GM23338 (cell line): Measurements from ENCODE around the gene IMPACT. TPM values are rescaled to one million over a fixed set of nuclear protein-coding genes. Genes with fewer than 3 reads are reported as not detected.

Experiments
- ATAC-seq: fragments of 200-7000 bp; cut with Tn5 transposase; 3 replicates; pipeline ENCODE4 v1.9.1; 2020
- DNase-seq: peaks from one replicate; pipeline ENCODE4 v3.0.0-alpha.2; 2015; ENCODE audit warnings: low spot score
- H2AFZ ChIP-seq: fragments of 200-600 bp; sonication (generic); 2 replicates; pipeline ENCODE4 v1.8.0; 2016; ENCODE audit warnings: antibody characterized with exemption, mild to moderate bottlenecking, moderate library complexity
- H3F3A ChIP-seq: fragments of 200-600 bp; sonication (generic); replicated peaks from 2 replicates; pipeline ENCODE4 v1.8.0; 2017; ENCODE audit warnings: antibody characterized with exemption, mixed run types, low read depth
- H3K27ac ChIP-seq: fragments of 200-600 bp; sonication (generic); 2 replicates; pipeline ENCODE4 v1.6.1; 2016; ENCODE audit warnings: low read depth
- H3K27me3 ChIP-seq: fragments of 200-600 bp; sonication (generic); 2 replicates; pipeline ENCODE4 v1.8.0; 2016; ENCODE audit warnings: mild to moderate bottlenecking, mixed run types, moderate library complexity; ENCODE audit not compliant: insufficient read depth
- H3K36me3 ChIP-seq: fragments of 200-600 bp; sonication (generic); 2 replicates; pipeline ENCODE4 v1.8.0; 2016; ENCODE audit warnings: mild to moderate bottlenecking; ENCODE audit not compliant: insufficient read depth
- H3K4me1 ChIP-seq: fragments of 200-600 bp; sonication (generic); 2 replicates; pipeline ENCODE4 v1.8.0; 2016; ENCODE audit warnings: mild to moderate bottlenecking, moderate library complexity; ENCODE audit not compliant: insufficient read depth
- H3K4me2 ChIP-seq: fragments of 200-600 bp; sonication (generic); 2 replicates; pipeline ENCODE4 v1.7.1; 2017; ENCODE audit warnings: mixed run types
- H3K4me3 ChIP-seq: fragments of 200-600 bp; sonication (generic); 2 replicates; pipeline ENCODE4 v1.6.1; 2016; ENCODE audit warnings: mixed run types
- H3K79me2 ChIP-seq: fragments of 200-600 bp; sonication (generic); replicated peaks from 2 replicates; pipeline ENCODE4 v1.8.0; 2017; ENCODE audit warnings: mild to moderate bottlenecking; ENCODE audit not compliant: insufficient read depth
- H3K9me2 ChIP-seq: fragments of 200-600 bp; sonication (generic); 2 replicates; pipeline ENCODE4 v1.8.0; 2017; ENCODE audit not compliant: insufficient read depth
- H4K20me1 ChIP-seq: fragments of 200-600 bp; sonication (generic); replicated peaks from 2 replicates; pipeline ENCODE4 v1.8.0; 2017; ENCODE audit warnings: mild to moderate bottlenecking; ENCODE audit not compliant: insufficient read depth
- H3K27ac Mint-ChIP-seq: 2 replicates; pipeline ENCODE4 v1.8.0; 2020; ENCODE audit warnings: inconsistent platforms, mild to moderate bottlenecking, moderate library complexity, mixed read lengths
- H3K27me3 Mint-ChIP-seq: 3 replicates; pipeline ENCODE4 v1.8.0; 2022; ENCODE audit warnings: low read depth, mild to moderate bottlenecking, moderate library complexity, mixed read lengths, inconsistent platforms; ENCODE audit not compliant: insufficient read depth, poor library complexity
- H3K36me3 Mint-ChIP-seq: 3 replicates; pipeline ENCODE4 v1.8.0; 2021; ENCODE audit warnings: low read depth, mild to moderate bottlenecking, inconsistent platforms, moderate library complexity, mixed read lengths
- H3K4me1 Mint-ChIP-seq: 3 replicates; pipeline ENCODE4 v1.8.0; 2020; ENCODE audit warnings: mild to moderate bottlenecking, inconsistent platforms, mixed read lengths
- H3K4me3 Mint-ChIP-seq: 3 replicates; pipeline ENCODE4 v1.8.0; 2021; ENCODE audit warnings: moderate library complexity, mild to moderate bottlenecking, inconsistent platforms, mixed read lengths
- H3K9me3 Mint-ChIP-seq: 3 replicates; pipeline ENCODE4 v1.8.0; 2020; ENCODE audit warnings: moderate library complexity, mild to moderate bottlenecking, inconsistent platforms, mixed read lengths
- CREB1 ChIP-seq: fragments of 250-450 bp; sonication (Bioruptor Pico); IDR thresholded peaks from 2 replicates; pipeline ENCODE4 v1.5.0; 2020; ENCODE audit warnings: low read depth, mild to moderate bottlenecking, moderate library complexity
- ETS1 ChIP-seq: IDR thresholded peaks from 2 replicates; pipeline ENCODE4 v1.6.1; 2016; ENCODE audit warnings: antibody characterized with exemption
- EZH2 ChIP-seq: fragments of 200-600 bp; sonication (generic); IDR thresholded peaks from one replicate; pipeline ENCODE4 v1.8.0; 2017; ENCODE audit warnings: antibody characterized with exemption, mild to moderate bottlenecking, low read depth; ENCODE audit not compliant: unreplicated experiment
- EZH2phosphoT487 ChIP-seq: fragments of 200-600 bp; sonication (generic); IDR thresholded peaks from one replicate; pipeline ENCODE4 v1.8.1; 2018; ENCODE audit warnings: antibody characterized with exemption; ENCODE audit not compliant: unreplicated experiment
- JUNB ChIP-seq: IDR thresholded peaks from one replicate; pipeline ENCODE4 v1.6.1; 2016; ENCODE audit warnings: antibody characterized with exemption; ENCODE audit not compliant: unreplicated experiment
- NANOG ChIP-seq: IDR thresholded peaks from 2 replicates; pipeline ENCODE4 v1.6.1; 2016; ENCODE audit warnings: antibody characterized with exemption, borderline replicate concordance
- POLR2AphosphoS5 ChIP-seq: IDR thresholded peaks from 2 replicates; pipeline ENCODE4 v1.6.1; 2016; ENCODE audit warnings: antibody characterized with exemption, low read depth
- STAT1 ChIP-seq: IDR thresholded peaks from one replicate; pipeline ENCODE4 v1.6.1; 2016; ENCODE audit warnings: antibody characterized with exemption; ENCODE audit not compliant: unreplicated experiment
- ZNF114 ChIP-seq: fragments of 250-450 bp; sonication (Bioruptor Pico); IDR thresholded peaks from 2 replicates; pipeline ENCODE4 v1.5.0; 2020; ENCODE audit warnings: mild to moderate bottlenecking, moderate library complexity
- ZNF331 ChIP-seq: fragments of 250-450 bp; sonication (Bioruptor Pico); IDR thresholded peaks from 2 replicates; pipeline ENCODE4 v1.5.0; 2020; ENCODE audit warnings: low read depth, mild to moderate bottlenecking, moderate library complexity
- ZNF462 ChIP-seq: fragments of 250-450 bp; sonication (Bioruptor Pico); IDR thresholded peaks from 2 replicates; pipeline ENCODE4 v1.5.0; 2020; ENCODE audit warnings: mild to moderate bottlenecking, moderate library complexity
- polyA plus RNA-seq: library from polyadenylated mRNA; unstranded; fragments of >200 nt; fragmentation: Nextera tagmentation; extraction: Ambion mirVana; gene quantifications from 2 replicates; pipeline ENCODE4 v1.2.1, GENCODE V29; 2016
- total RNA-seq: library from RNA; depleted of rRNA; stranded (reverse); fragments of >200 nt; shearing (Covaris generic); gene quantifications from 2 replicates; pipeline ENCODE4 v1.2.3, GENCODE V29; 2014
- TF ChIP-seq, protein P1 (sequence below): IDR thresholded peaks from one replicate; pipeline ENCODE4 v1.6.1; 2018; ENCODE audit warnings: antibody characterized with exemption; ENCODE audit not compliant: unreplicated experiment
- TF ChIP-seq, protein P2 (sequence below), 2 experiments: fragments of 200-600 bp in 1 of 2; sonication (generic) in 1 of 2; conservative IDR thresholded peaks; 2 replicates each; pipeline versions ENCODE4 v1.5.1 to v1.6.1; 2016 to 2017; ENCODE audit warnings: antibody characterized with exemption in 2 of 2, low read depth in 2 of 2, mild to moderate bottlenecking in 2 of 2, moderate library complexity in 1 of 2

IMPACT gene
- total and polyA plus RNA-seq, 2 experiments from 2014 or later, result 42.1 to 47.6 TPM

GRCh38 chr18:24485681-24486080 lies 59.2 kb downstream of the IMPACT start:
- H3K36me3 ChIP-seq, result no peaks in the 10 kb centered on the region
- H3F3A ChIP-seq, result no peaks in the 10 kb centered on the region
- no peaks in the 10 kb centered on the region for H3K9me2 ChIP-seq
- no peaks in the 10 kb centered on the region for H3K9me3 Mint-ChIP-seq
- H2AFZ ChIP-seq, result no peak overlapping the region
- peaks cover 5% of the 10 kb centered on the region for H3K27me3 Mint-ChIP-seq
- no peaks in the 10 kb centered on the region for H3K4me1 ChIP-seq
- no peak overlapping the region for H3K4me3 Mint-ChIP-seq
- H3K4me1 Mint-ChIP-seq, result no peaks in the 10 kb centered on the region
- no peaks in the 10 kb centered on the region for H3K79me2 ChIP-seq
- H3K36me3 Mint-ChIP-seq, result no peaks in the 10 kb centered on the region
- H3K27ac Mint-ChIP-seq, result no peak overlapping the region
- no peaks in the 10 kb centered on the region for H3K27me3 ChIP-seq
- no peaks in the 10 kb centered on the region for H4K20me1 ChIP-seq
- TF ChIP-seq, protein P1, sequence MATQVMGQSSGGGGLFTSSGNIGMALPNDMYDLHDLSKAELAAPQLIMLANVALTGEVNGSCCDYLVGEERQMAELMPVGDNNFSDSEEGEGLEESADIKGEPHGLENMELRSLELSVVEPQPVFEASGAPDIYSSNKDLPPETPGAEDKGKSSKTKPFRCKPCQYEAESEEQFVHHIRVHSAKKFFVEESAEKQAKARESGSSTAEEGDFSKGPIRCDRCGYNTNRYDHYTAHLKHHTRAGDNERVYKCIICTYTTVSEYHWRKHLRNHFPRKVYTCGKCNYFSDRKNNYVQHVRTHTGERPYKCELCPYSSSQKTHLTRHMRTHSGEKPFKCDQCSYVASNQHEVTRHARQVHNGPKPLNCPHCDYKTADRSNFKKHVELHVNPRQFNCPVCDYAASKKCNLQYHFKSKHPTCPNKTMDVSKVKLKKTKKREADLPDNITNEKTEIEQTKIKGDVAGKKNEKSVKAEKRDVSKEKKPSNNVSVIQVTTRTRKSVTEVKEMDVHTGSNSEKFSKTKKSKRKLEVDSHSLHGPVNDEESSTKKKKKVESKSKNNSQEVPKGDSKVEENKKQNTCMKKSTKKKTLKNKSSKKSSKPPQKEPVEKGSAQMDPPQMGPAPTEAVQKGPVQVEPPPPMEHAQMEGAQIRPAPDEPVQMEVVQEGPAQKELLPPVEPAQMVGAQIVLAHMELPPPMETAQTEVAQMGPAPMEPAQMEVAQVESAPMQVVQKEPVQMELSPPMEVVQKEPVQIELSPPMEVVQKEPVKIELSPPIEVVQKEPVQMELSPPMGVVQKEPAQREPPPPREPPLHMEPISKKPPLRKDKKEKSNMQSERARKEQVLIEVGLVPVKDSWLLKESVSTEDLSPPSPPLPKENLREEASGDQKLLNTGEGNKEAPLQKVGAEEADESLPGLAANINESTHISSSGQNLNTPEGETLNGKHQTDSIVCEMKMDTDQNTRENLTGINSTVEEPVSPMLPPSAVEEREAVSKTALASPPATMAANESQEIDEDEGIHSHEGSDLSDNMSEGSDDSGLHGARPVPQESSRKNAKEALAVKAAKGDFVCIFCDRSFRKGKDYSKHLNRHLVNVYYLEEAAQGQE, result no peak
- no peak for TF ChIP-seq ZNF331 (CRISPR knock-in tag)
- TF ChIP-seq JUNB, result no peak
- TF ChIP-seq ZNF114 (CRISPR knock-in tag), result no peak
- TF ChIP-seq EZH2, result no peak
- no peak for TF ChIP-seq POLR2AphosphoS5
- TF ChIP-seq EZH2phosphoT487, result no peak
- no peak for TF ChIP-seq NANOG
- no peak for TF ChIP-seq STAT1
- TF ChIP-seq, protein P2, sequence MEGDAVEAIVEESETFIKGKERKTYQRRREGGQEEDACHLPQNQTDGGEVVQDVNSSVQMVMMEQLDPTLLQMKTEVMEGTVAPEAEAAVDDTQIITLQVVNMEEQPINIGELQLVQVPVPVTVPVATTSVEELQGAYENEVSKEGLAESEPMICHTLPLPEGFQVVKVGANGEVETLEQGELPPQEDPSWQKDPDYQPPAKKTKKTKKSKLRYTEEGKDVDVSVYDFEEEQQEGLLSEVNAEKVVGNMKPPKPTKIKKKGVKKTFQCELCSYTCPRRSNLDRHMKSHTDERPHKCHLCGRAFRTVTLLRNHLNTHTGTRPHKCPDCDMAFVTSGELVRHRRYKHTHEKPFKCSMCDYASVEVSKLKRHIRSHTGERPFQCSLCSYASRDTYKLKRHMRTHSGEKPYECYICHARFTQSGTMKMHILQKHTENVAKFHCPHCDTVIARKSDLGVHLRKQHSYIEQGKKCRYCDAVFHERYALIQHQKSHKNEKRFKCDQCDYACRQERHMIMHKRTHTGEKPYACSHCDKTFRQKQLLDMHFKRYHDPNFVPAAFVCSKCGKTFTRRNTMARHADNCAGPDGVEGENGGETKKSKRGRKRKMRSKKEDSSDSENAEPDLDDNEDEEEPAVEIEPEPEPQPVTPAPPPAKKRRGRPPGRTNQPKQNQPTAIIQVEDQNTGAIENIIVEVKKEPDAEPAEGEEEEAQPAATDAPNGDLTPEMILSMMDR (conservative IDR thresholded peaks at IDR 0.05; ENCODE audit: low read depth in 2 of 2), result no peak
- TF ChIP-seq CREB1 (CRISPR knock-in tag), result no peak
- TF ChIP-seq ETS1, result no peak
- no peak for TF ChIP-seq ZNF462 (CRISPR knock-in tag)
- no peak for DNase-seq
- no peak overlapping the region for H3K4me2 ChIP-seq
- no peak overlapping the region for H3K4me3 ChIP-seq
- ATAC-seq, result no peak
- H3K27ac ChIP-seq, result no peak overlapping the region
